Endothelial cell of umbilical vein (primary cell): Measurements from ENCODE around the gene DLG3. TPM values are rescaled to one million over a fixed set of nuclear protein-coding genes. Genes with fewer than 3 reads are reported as not detected.

Experiments used
- BruUV-seq: library from RNA; stranded (reverse); fragments of 400-500 nt; replicated peaks from 2 replicates; lab custom pipeline; 2021; lab: Mats Ljungman, UMichigan
- CTCF ChIA-PET: fragments of 300-600, 350-600 bp; sonication (Branson Sonifier 250); formaldehyde crosslinking; loops from one replicate; lab custom pipeline; 2021; ENCODE audit warnings: antibody characterized with exemption, inconsistent platforms; lab: Charles Lee
- POLR2A ChIA-PET: fragments of 300-600, 350-600 bp; sonication (Branson Sonifier 250); formaldehyde crosslinking; loops from one replicate; lab custom pipeline; 2021; ENCODE audit warnings: antibody characterized with exemption, inconsistent platforms; lab: Charles Lee
- DNase-seq: peaks from one replicate; pipeline ENCODE4 v3.0.0-alpha.2; 2011; ENCODE audit warnings: low read depth, low spot score
- FAIRE-seq: peaks from 2 replicates; lab custom pipeline; 2011; peaks lifted over from hg19 to GRCh38; lab: Jason Lieb, UNC
- H2AFZ ChIP-seq: 2 replicates; pipeline ENCODE4 v1.6.0; 2012; ENCODE audit warnings: low read depth, low read length, control low read depth, inconsistent platforms
- H3K27ac ChIP-seq: 2 replicates; pipeline ENCODE4 v1.5.1; 2011; ENCODE audit warnings: low read depth, mild to moderate bottlenecking, control low read depth, low read length, moderate library complexity; ENCODE audit not compliant: insufficient read depth
- H3K27me3 ChIP-seq, 2 experiments: 2 replicates each; pipeline versions ENCODE4 v1.6.0 to v1.6.1; 2011; ENCODE audit warnings: low read length in 2 of 2, mixed read lengths in 1 of 2; ENCODE audit not compliant: control insufficient read depth in 2 of 2, insufficient read depth in 2 of 2
- H3K36me3 ChIP-seq, 2 experiments: 2 replicates in 1 of 2; 3 replicates in 1 of 2; pipeline ENCODE4 v1.5.1; 2011; ENCODE audit warnings: low read length in 2 of 2, mild to moderate bottlenecking in 1 of 2, moderate library complexity in 1 of 2; ENCODE audit not compliant: control insufficient read depth in 2 of 2, insufficient read depth in 2 of 2; ENCODE audit errors: extremely low read depth in 1 of 2
- H3K4me1 ChIP-seq: 3 replicates; pipeline ENCODE4 v1.5.1; 2011; ENCODE audit warnings: mild to moderate bottlenecking, low read length; ENCODE audit not compliant: control insufficient read depth, insufficient read depth; ENCODE audit errors: extremely low read depth
- H3K4me2 ChIP-seq: 2 replicates; pipeline ENCODE4 v1.6.1; 2011; ENCODE audit warnings: low read length, control low read depth, mixed read lengths; ENCODE audit not compliant: insufficient read depth
- H3K4me3 ChIP-seq, 3 experiments: fragments of 200-600 bp in 1 of 3; sonication (generic), shearing (Covaris generic) in 1 of 3; replicated peaks in 1 of 3; 2 replicates each; pipeline ENCODE4 v1.5.1; 2011 to 2016; ENCODE audit warnings: control low read depth in 3 of 3, low read length in 3 of 3, mild to moderate bottlenecking in 2 of 3, inconsistent platforms in 1 of 3, low read depth in 1 of 3, moderate library complexity in 1 of 3; ENCODE audit not compliant: insufficient read depth in 1 of 3
- H3K79me2 ChIP-seq: 2 replicates; pipeline ENCODE4 v1.6.0; 2012; ENCODE audit warnings: low read length, inconsistent platforms; ENCODE audit not compliant: control insufficient read depth, insufficient read depth
- H3K9ac ChIP-seq: replicated peaks from 2 replicates; pipeline ENCODE3; 2011; ENCODE audit warnings: low read length, control low read depth; ENCODE audit not compliant: insufficient read depth; ENCODE audit errors: extremely low read depth
- H3K9me1 ChIP-seq: replicated peaks from 3 replicates; pipeline ENCODE4 v1.6.0; 2011; ENCODE audit warnings: mild to moderate bottlenecking, low read length; ENCODE audit not compliant: control insufficient read depth, insufficient read depth; ENCODE audit errors: extremely low read depth
- H3K9me3 ChIP-seq: replicated peaks from 2 replicates; pipeline ENCODE4 v1.5.1; 2012; ENCODE audit warnings: low read length, inconsistent platforms; ENCODE audit not compliant: control insufficient read depth, insufficient read depth
- H4K20me1 ChIP-seq: replicated peaks from 2 replicates; pipeline ENCODE3; 2011; ENCODE audit warnings: mild to moderate bottlenecking, low read length; ENCODE audit not compliant: control insufficient read depth, insufficient read depth; ENCODE audit errors: extremely low read depth
- CTCF ChIP-seq, 2 donors: IDR thresholded peaks; 1 replicate in 1 of 2; 2 replicates in 1 of 2; pipeline ENCODE4 v1.5.1; 2011; ENCODE audit warnings: low read length in 2 of 2, mild to moderate bottlenecking in 2 of 2, moderate library complexity in 2 of 2, control low read depth in 1 of 2, inconsistent platforms in 1 of 2, low read depth in 1 of 2; ENCODE audit not compliant: insufficient read depth in 1 of 2; ENCODE audit errors: extremely low read depth in 1 of 2
- EZH2 ChIP-seq: IDR thresholded peaks from 2 replicates; pipeline ENCODE4 v1.6.1; 2012; ENCODE audit warnings: borderline replicate concordance, low read depth, mild to moderate bottlenecking, moderate library complexity, low read length, inconsistent platforms; ENCODE audit not compliant: severe bottlenecking
- FOS ChIP-seq: IDR thresholded peaks from 2 replicates; pipeline ENCODE4 v1.6.1; 2011; ENCODE audit warnings: mild to moderate bottlenecking, low read length, moderate library complexity, borderline replicate concordance; ENCODE audit not compliant: insufficient read depth
- GATA2 ChIP-seq: IDR thresholded peaks from 2 replicates; pipeline ENCODE4 v1.7.0; 2011; ENCODE audit warnings: low read depth, mild to moderate bottlenecking, moderate library complexity, mixed read lengths, low read length; ENCODE audit not compliant: insufficient read length, insufficient read depth
- JUN ChIP-seq: IDR thresholded peaks from 2 replicates; pipeline ENCODE4 v1.6.1; 2011; ENCODE audit warnings: borderline replicate concordance, low read depth; ENCODE audit not compliant: insufficient read length, insufficient read depth
- MAX ChIP-seq: IDR thresholded peaks from 2 replicates; pipeline ENCODE4 v1.6.1; 2011; ENCODE audit not compliant: insufficient read depth, insufficient read length
- MYC ChIP-seq: IDR thresholded peaks from one replicate; pipeline ENCODE4 v1.6.1; 2011; ENCODE audit warnings: mild to moderate bottlenecking, low read depth, low read length
- POLR2A ChIP-seq: IDR thresholded peaks from 2 replicates; pipeline ENCODE4 v1.6.1; 2012; ENCODE audit warnings: low read depth, mild to moderate bottlenecking, control low read depth, low read length
- POLR2AphosphoS5 ChIP-seq: IDR thresholded peaks from 2 replicates; pipeline ENCODE4 v1.6.1; 2012; ENCODE audit warnings: low read depth, mild to moderate bottlenecking, control low read depth, low read length, moderate library complexity; ENCODE audit not compliant: insufficient read depth
- dilution Hi-C: fragments of 300-500 bp; cut with MboI; formaldehyde crosslinking; loops from one replicate; pipeline ENCODE4 v1.15.0; 2019; ENCODE audit warnings: low sequenced_read_pairs; ENCODE audit not compliant: extremely low pct_ligation_motif_present
- intact Hi-C: fragments of 100-400 bp; cut with micrococcal nuclease; formaldehyde crosslinking; loops from one replicate; pipeline ENCODE4 v1.10.0; 2022
- polyA plus RNA-seq, 4 experiments: library from polyadenylated mRNA; depleted of rRNA in 3 of 4; stranded (reverse) in 3 of 4; unstranded in 1 of 4; fragments of >200 nt; gene quantifications; 2 replicates each; pipeline versions ENCODE4 v1.2.1 to v1.2.3, GENCODE V29; 2011 to 2012; ENCODE audit warnings: missing spikeins in 1 of 4
- total RNA-seq: library from RNA; stranded (reverse); gene quantifications from 2 replicates; pipeline ENCODE4 v1.2.3, GENCODE V29; 2021

DLG3 gene
- total and polyA plus RNA-seq, 2 donors (not counting 3 experiments of a cell fraction or from before 2014, with no cell fraction given), result 1.2 to 3.2 TPM

GRCh38 chrX:70496491-70496890 is 51.9 kb downstream of the DLG3 start:
- Histone ChIP-seq H3K9me3 (no peaks in the 10 kb centered on the region), H3K9ac (no peak overlapping the region), H3K36me3 (no peaks in the 10 kb centered on the region), H3K9me1 (no peaks in the 10 kb centered on the region), H3K27me3 (no peaks in the 10 kb centered on the region), H3K27ac (no peak overlapping the region), H3K4me1 (no peaks in the 10 kb centered on the region), H2AFZ (no peak overlapping the region), H4K20me1 (no peaks in the 10 kb centered on the region), H3K79me2 (no peaks in the 10 kb centered on the region), H3K4me3 (no peak overlapping the region), H3K4me2 (no peak overlapping the region)
- intact Hi-C loops (no loop called here), dilution Hi-C loops (no loop called here)
- ChIA-PET CTCF (no interaction called here), POLR2A (no interaction called here)
- TF ChIP-seq GATA2 (no peak), POLR2AphosphoS5 (no peak), FOS (no peak), CTCF (IDR thresholded peaks at IDR 0.05; ENCODE audit: extremely low read depth in 1 of 2, insufficient read depth in 1 of 2, low read depth in 1 of 2, low read length in 2 of 2) (no peak), MYC (no peak), EZH2 (no peak), POLR2A (no peak), MAX (no peak), JUN (no peak)
- DNase-seq, result no peak
- no TSS peak for BruUV-seq
- no peak for FAIRE-seq
